Activated CD4-positive, alpha-beta T cell treated with anti-CD3 and anti-CD28 coated beads, Interleukin-2, amount 50 U/mL, for 1 hour (primary cell): ENCODE results near the gene AKT1.
"Not testable (repeated sequence)": the region's sequence is repeated elsewhere in the genome, so short reads cannot be mapped to it uniquely, and the experiment has no call there.

Experiments
- DNase-seq: peaks from one replicate; pipeline ENCODE4 v3.0.0-alpha.2; 2020

AKT1 gene

GRCh38 chr14:104794993-104795780 lies at the start of gene AKT1:
TSS of gene AKT1 (minus strand) at chr14:104795748. CDS start at chr14:104792643, 3,105 bp downstream.
- DNase-seq: no peak

- no peak for DNase-seq
These were observed 49.6 kb upstream of the AKT1 start for GRCh38 chr14:104845033-104845666.

- no peak for DNase-seq
These were observed 48.9 kb upstream of the AKT1 start for GRCh38 chr14:104844306-104845032.

- no peak for DNase-seq
These were observed 48.1 kb upstream of the AKT1 start for GRCh38 chr14:104843442-104844305.

GRCh38 chr14:104843006-104843405 lies 47.5 kb upstream of the AKT1 start:
- DNase-seq: no peak

GRCh38 chr14:104841730-104842129 lies 46.2 kb upstream of the AKT1 start:
- no peak for DNase-seq

- not testable (repeated sequence) for DNase-seq
These were observed 40.8 kb upstream of the AKT1 start for GRCh38 chr14:104836171-104836935.

- DNase-seq: no peak
These were observed 35.2 kb upstream of the AKT1 start for GRCh38 chr14:104830781-104831180.

GRCh38 chr14:104827177-104828055 lies 31.9 kb upstream of the AKT1 start:
- DNase-seq: peak; percentile 55

GRCh38 chr14:104826861-104827176 lies 31.3 kb upstream of the AKT1 start:
- no peak for DNase-seq

GRCh38 chr14:104826189-104826860 lies 30.8 kb upstream of the AKT1 start:
- DNase-seq: peak; percentile 95

GRCh38 chr14:104824353-104824997 lies 28.9 kb upstream of the AKT1 start:
- DNase-seq: no peak

GRCh38 chr14:104822821-104823615 lies 27.5 kb upstream of the AKT1 start:
- no peak for DNase-seq

GRCh38 chr14:104821971-104822608 lies 26.5 kb upstream of the AKT1 start:
- DNase-seq: no peak

GRCh38 chr14:104821229-104821945 lies 25.8 kb upstream of the AKT1 start:
- no peak for DNase-seq

- no peak for DNase-seq
These were observed 25.2 kb upstream of the AKT1 start for GRCh38 chr14:104820669-104821228.

GRCh38 chr14:104819361-104819781 lies 23.8 kb upstream of the AKT1 start:
- DNase-seq: no peak
